ACC112 (cell line): ENCODE results near the gene ALDH1L1.
"Not testable (repeated sequence)": the region's sequence is repeated elsewhere in the genome, so short reads cannot be mapped to it uniquely, and the experiment has no call there.

Experiments used
- H2AFZ ChIP-seq: fragments of 200-600 bp; sonication (generic); one replicate; pipeline ENCODE4 v1.6.0; 2017; ENCODE audit warnings: antibody characterized with exemption, low read length; ENCODE audit not compliant: unreplicated experiment
- H3K27ac ChIP-seq: fragments of 200-600 bp; sonication (generic); 2 replicates; pipeline ENCODE4 v1.5.1; 2014; ENCODE audit warnings: low read depth, mild to moderate bottlenecking, antibody characterized with exemption, low read length, moderate library complexity
- H3K27me3 ChIP-seq: fragments of 200-600 bp; sonication (generic); 2 replicates; pipeline ENCODE4 v1.6.1; 2014; ENCODE audit warnings: mild to moderate bottlenecking, antibody characterized with exemption, low read length, moderate library complexity, mixed read lengths; ENCODE audit not compliant: insufficient read depth
- H3K36me3 ChIP-seq: fragments of 200-600 bp; sonication (generic); 2 replicates; pipeline ENCODE4 v1.6.1; 2016; ENCODE audit warnings: mild to moderate bottlenecking, antibody characterized with exemption, low read length, moderate library complexity, mixed read lengths; ENCODE audit not compliant: insufficient read depth
- H3K4me1 ChIP-seq: fragments of 200-600 bp; sonication (generic); one replicate; pipeline ENCODE4 v1.6.1; 2016; ENCODE audit warnings: low read length, mixed read lengths; ENCODE audit not compliant: insufficient read depth, unreplicated experiment, control insufficient read depth
- H3K4me3 ChIP-seq: fragments of 200-600 bp; sonication (generic); 2 replicates; pipeline ENCODE4 v1.5.1; 2014; ENCODE audit warnings: mild to moderate bottlenecking, low read depth, low read length
- H3K79me2 ChIP-seq: fragments of 200-600 bp; sonication (generic); one replicate; pipeline ENCODE4 v1.6.0; 2016; ENCODE audit warnings: low read length; ENCODE audit not compliant: control insufficient read depth, unreplicated experiment, insufficient read depth

ALDH1L1 gene

GRCh38 chr3:126103121-126104027, 77.0 kb downstream of the ALDH1L1 start:
- H3K27me3 ChIP-seq: no peaks in the 10 kb centered on the region
- H3K36me3 ChIP-seq: no peaks in the 10 kb centered on the region
- peaks cover 4% of the 10 kb centered on the region for H3K4me1 ChIP-seq
- H3K27ac ChIP-seq: no peak overlapping the region
- H3K4me3 ChIP-seq: no peak overlapping the region
- H2AFZ ChIP-seq: no peak overlapping the region
- H3K79me2 ChIP-seq: no peaks in the 10 kb centered on the region

GRCh38 chr3:126102530-126102951, 77.8 kb downstream of the ALDH1L1 start:
- no peak overlapping the region for H3K27ac ChIP-seq
- H3K4me3 ChIP-seq: no peak overlapping the region
- no peaks in the 10 kb centered on the region for H3K36me3 ChIP-seq
- no peaks in the 10 kb centered on the region for H3K79me2 ChIP-seq
- H3K27me3 ChIP-seq: no peaks in the 10 kb centered on the region
- H2AFZ ChIP-seq: no peak overlapping the region
- H3K4me1 ChIP-seq: peaks cover 4% of the 10 kb centered on the region

GRCh38 chr3:126102011-126102410, 78.4 kb downstream of the ALDH1L1 start:
- no peak overlapping the region for H2AFZ ChIP-seq
- no peaks in the 10 kb centered on the region for H3K36me3 ChIP-seq
- no peak overlapping the region for H3K4me3 ChIP-seq
- peaks cover 4% of the 10 kb centered on the region for H3K4me1 ChIP-seq
- H3K79me2 ChIP-seq: no peaks in the 10 kb centered on the region
- no peak overlapping the region for H3K27ac ChIP-seq
- H3K27me3 ChIP-seq: no peaks in the 10 kb centered on the region

- Histone ChIP-seq H3K4me3 (no peak overlapping the region), H3K27ac (no peak overlapping the region), H2AFZ (no peak overlapping the region)
These were observed 78.8 kb downstream of the ALDH1L1 start for GRCh38 chr3:126101521-126101982.

GRCh38 chr3:126100634-126101301, 79.6 kb downstream of the ALDH1L1 start:
- no peaks in the 10 kb centered on the region for H3K36me3 ChIP-seq
- H3K27ac ChIP-seq: no peak overlapping the region
- no peaks in the 10 kb centered on the region for H3K27me3 ChIP-seq
- H3K4me1 ChIP-seq: peaks cover 4% of the 10 kb centered on the region
- H3K79me2 ChIP-seq: no peaks in the 10 kb centered on the region
- H3K4me3 ChIP-seq: no peak overlapping the region
- H2AFZ ChIP-seq: no peak overlapping the region

More at GRCh38 chr3:126101521-126101982, 78.8 kb downstream of the ALDH1L1 start:
- Histone ChIP-seq H3K79me2 (no peaks in the 10 kb centered on the region), H3K4me1 (peaks cover 4% of the 10 kb centered on the region), H3K27me3 (no peaks in the 10 kb centered on the region), H3K36me3 (no peaks in the 10 kb centered on the region)

- Histone ChIP-seq H3K36me3 (no peaks in the 10 kb centered on the region), H3K27ac (no peak overlapping the region), H2AFZ (no peak overlapping the region), H3K4me3 (no peak overlapping the region), H3K79me2 (no peaks in the 10 kb centered on the region), H3K4me1 (peaks cover 4% of the 10 kb centered on the region), H3K27me3 (no peaks in the 10 kb centered on the region)
These were observed 80.1 kb downstream of the ALDH1L1 start for GRCh38 chr3:126100269-126100633.

- Histone ChIP-seq H3K4me3 (no peak overlapping the region), H3K79me2 (no peaks in the 10 kb centered on the region), H3K27me3 (no peaks in the 10 kb centered on the region), H2AFZ (no peak overlapping the region), H3K27ac (no peak overlapping the region), H3K4me1 (peaks cover 4% of the 10 kb centered on the region), H3K36me3 (no peaks in the 10 kb centered on the region)
These were observed 82.0 kb downstream of the ALDH1L1 start for GRCh38 chr3:126098391-126098858.

- no peaks in the 10 kb centered on the region for H3K36me3 ChIP-seq
- no peak overlapping the region for H3K4me3 ChIP-seq
- H3K27ac ChIP-seq: no peak overlapping the region
- peaks cover 4% of the 10 kb centered on the region for H3K4me1 ChIP-seq
- H2AFZ ChIP-seq: no peak overlapping the region
- no peaks in the 10 kb centered on the region for H3K27me3 ChIP-seq
- no peaks in the 10 kb centered on the region for H3K79me2 ChIP-seq
These were observed 82.6 kb downstream of the ALDH1L1 start for GRCh38 chr3:126097801-126098200.

GRCh38 chr3:126096274-126096673, 84.1 kb downstream of the ALDH1L1 start:
- not testable (repeated sequence) for H3K4me1 ChIP-seq, H3K79me2 ChIP-seq, H3K27me3 ChIP-seq, H3K36me3 ChIP-seq, H3K27ac ChIP-seq, H3K4me3 ChIP-seq, H2AFZ ChIP-seq

- not testable (repeated sequence) for H3K27me3 ChIP-seq, H3K4me3 ChIP-seq, H3K27ac ChIP-seq, H3K79me2 ChIP-seq, H3K36me3 ChIP-seq, H2AFZ ChIP-seq, H3K4me1 ChIP-seq
These were observed 88.3 kb downstream of the ALDH1L1 start for GRCh38 chr3:126092128-126092527.
